Measurements from ENCODE around the gene AFAP1L2.

GRCh38 chr10:114315566-114316420 is 88.5 kb downstream of the AFAP1L2 start:
- TF ChIP-seq CTCF (IDR thresholded peaks at IDR 0.05): no peak
- no peak for TF ChIP-seq POLR2A (IDR thresholded peaks at IDR 0.05)
- TF ChIP-seq EP300 (IDR thresholded peaks at IDR 0.05): no peak
